H1 (cell line): ENCODE data around the gene GPR15. TPM values are rescaled to one million over a fixed set of nuclear protein-coding genes. Genes with fewer than 3 reads are reported as not detected.

Experiments used
- CTCF ChIA-PET: fragments of 300-600 bp; sonication (Branson Sonifier 250); formaldehyde crosslinking; loops from one replicate; lab custom pipeline; 2021; ENCODE audit not compliant: partially characterized antibody; lab: Charles Lee
- POLR2A ChIA-PET: fragments of 300-600 bp; sonication (Branson Sonifier 250); formaldehyde crosslinking; loops from one replicate; lab custom pipeline; 2021; ENCODE audit warnings: inconsistent platforms; ENCODE audit not compliant: partially characterized antibody; lab: Charles Lee
- DNase-seq, 2 experiments: peaks; one replicate each; pipeline versions ENCODE4 v3.0.0 to v3.0.0-alpha.2; 2010 to 2022; ENCODE audit warnings: low spot score in 2 of 2, low read depth in 1 of 2, mixed read lengths in 1 of 2
- FAIRE-seq: peaks from 2 replicates; lab custom pipeline; 2011; peaks lifted over from hg19 to GRCh38; lab: Jason Lieb, UNC
- H2AFZ ChIP-seq: 2 replicates; pipeline ENCODE4 v1.8.1; 2012; ENCODE audit warnings: low read length, inconsistent platforms
- H2AK5ac ChIP-seq: 2 replicates; pipeline ENCODE4 v1.6.1; 2013; ENCODE audit warnings: low read depth, low read length
- H2BK120ac ChIP-seq: replicated peaks from 2 replicates; pipeline ENCODE3; 2013; ENCODE audit warnings: low read depth, low read length, inconsistent platforms
- H2BK12ac ChIP-seq: 2 replicates; pipeline ENCODE4 v1.6.1; 2013; ENCODE audit warnings: low read depth, low read length
- H2BK15ac ChIP-seq: 2 replicates; pipeline ENCODE4 v1.6.1; 2013; ENCODE audit warnings: low read length
- H2BK20ac ChIP-seq: 2 replicates; pipeline ENCODE4 v1.6.1; 2013; ENCODE audit warnings: low read length
- H2BK5ac ChIP-seq: 2 replicates; pipeline ENCODE4 v1.6.1; 2013; ENCODE audit warnings: low read depth, low read length
- H3K14ac ChIP-seq: 2 replicates; pipeline ENCODE4 v1.6.1; 2013; ENCODE audit warnings: inconsistent platforms; ENCODE audit not compliant: insufficient read length
- H3K18ac ChIP-seq: 2 replicates; pipeline ENCODE4 v1.6.1; 2013; ENCODE audit warnings: low read length; ENCODE audit errors: extremely low read depth
- H3K23ac ChIP-seq: 2 replicates; pipeline ENCODE4 v1.6.1; 2013; ENCODE audit warnings: inconsistent platforms; ENCODE audit not compliant: insufficient read length
- H3K23me2 ChIP-seq: 2 replicates; pipeline ENCODE4 v1.6.1; 2013; ENCODE audit warnings: low read depth, low read length
- H3K27ac ChIP-seq: 2 replicates; pipeline ENCODE4 v1.6.1; 2011; ENCODE audit warnings: low read depth, low read length, inconsistent platforms
- H3K27me3 ChIP-seq, 4 experiments: replicated peaks in 1 of 4; 1 replicate in 1 of 4; 2 replicates in 3 of 4; pipeline versions ENCODE4 v1.6.1 to v1.8.1; 2011 to 2013; ENCODE audit warnings: low read length in 3 of 4, mild to moderate bottlenecking in 3 of 4, inconsistent platforms in 2 of 4, mixed read lengths in 2 of 4, moderate library complexity in 1 of 4; ENCODE audit not compliant: control insufficient read depth in 3 of 4, insufficient read depth in 3 of 4; ENCODE audit errors: extremely low read depth in 1 of 4
- H3K36me3 ChIP-seq, 4 experiments: 2 replicates each; pipeline versions ENCODE4 v1.6.1 to v1.8.1; 2011 to 2013; ENCODE audit warnings: mild to moderate bottlenecking in 4 of 4, low read length in 3 of 4, moderate library complexity in 2 of 4, control low read depth in 1 of 4, inconsistent platforms in 1 of 4; ENCODE audit not compliant: insufficient read depth in 4 of 4, control insufficient read depth in 2 of 4
- H3K4ac ChIP-seq: replicated peaks from 2 replicates; pipeline ENCODE3; 2013; ENCODE audit warnings: low read length, low read depth, mixed read lengths, inconsistent platforms; ENCODE audit not compliant: insufficient read length
- H3K4me1 ChIP-seq, 4 experiments: replicated peaks in 1 of 4; 1 replicate in 1 of 4; 2 replicates in 3 of 4; pipeline versions ENCODE4 v1.6.1 to v1.8.1; 2011 to 2013; ENCODE audit warnings: low read length in 3 of 4, inconsistent platforms in 2 of 4, mixed read lengths in 1 of 4; ENCODE audit not compliant: insufficient read depth in 4 of 4, control insufficient read depth in 3 of 4
- H3K4me2 ChIP-seq, 2 experiments: 2 replicates each; pipeline versions ENCODE4 v1.6.1 to v1.8.1; 2011 to 2013; ENCODE audit warnings: low read depth in 2 of 2, low read length in 2 of 2, control low read depth in 1 of 2, inconsistent platforms in 1 of 2, mild to moderate bottlenecking in 1 of 2; ENCODE audit not compliant: insufficient read depth in 1 of 2
- H3K4me3 ChIP-seq, 4 experiments: fragments of 200-600, 300-600 bp in 1 of 4; sonication (generic), shearing (Covaris generic), sonication (Bioruptor Twin) in 1 of 4; 2 replicates each; pipeline versions ENCODE4 v1.5.1 to v1.8.1; 2011 to 2016; ENCODE audit warnings: low read length in 4 of 4, low read depth in 3 of 4, control low read depth in 2 of 4, inconsistent platforms in 2 of 4, mild to moderate bottlenecking in 2 of 4, mixed read lengths in 1 of 4, moderate library complexity in 1 of 4; ENCODE audit not compliant: insufficient read depth in 2 of 4; ENCODE audit errors: extremely low read depth in 1 of 4
- H3K56ac ChIP-seq: replicated peaks from 2 replicates; pipeline ENCODE3; 2013; ENCODE audit warnings: low read depth, mild to moderate bottlenecking, mixed read lengths, low read length, inconsistent platforms; ENCODE audit not compliant: insufficient read length
- H3K79me1 ChIP-seq: 2 replicates; pipeline ENCODE4 v1.6.1; 2013; ENCODE audit warnings: low read depth, low read length, control low read depth
- H3K79me2 ChIP-seq, 2 experiments: 2 replicates each; pipeline versions ENCODE4 v1.6.1 to v1.8.1; 2012 to 2013; ENCODE audit warnings: low read length in 2 of 2, mild to moderate bottlenecking in 2 of 2, inconsistent platforms in 1 of 2; ENCODE audit not compliant: insufficient read depth in 2 of 2, control insufficient read depth in 1 of 2
- H3K9ac ChIP-seq, 4 experiments: replicated peaks in 1 of 4; 1 replicate in 1 of 4; 2 replicates in 3 of 4; pipeline versions ENCODE4 v1.6.1 to v1.8.1; 2011 to 2013; ENCODE audit warnings: low read depth in 3 of 4, low read length in 3 of 4, control low read depth in 2 of 4, mild to moderate bottlenecking in 2 of 4, moderate library complexity in 2 of 4, inconsistent platforms in 1 of 4; ENCODE audit errors: extremely low read depth in 1 of 4
- H3K9me3 ChIP-seq, 2 experiments: 2 replicates each; pipeline versions ENCODE4 v1.6.1 to v1.8.1; 2012 to 2013; ENCODE audit warnings: mild to moderate bottlenecking in 2 of 2, moderate library complexity in 2 of 2, control low read depth in 1 of 2, inconsistent platforms in 1 of 2, low read depth in 1 of 2, low read length in 1 of 2, mixed read lengths in 1 of 2; ENCODE audit not compliant: insufficient read depth in 2 of 2
- H4K20me1 ChIP-seq, 2 experiments: replicated peaks in 1 of 2; 2 replicates each; pipeline versions ENCODE3 to v1.8.1; 2011 to 2013; ENCODE audit warnings: inconsistent platforms in 2 of 2, low read length in 2 of 2, mild to moderate bottlenecking in 1 of 2; ENCODE audit not compliant: insufficient read depth in 2 of 2, control insufficient read depth in 1 of 2
- H4K5ac ChIP-seq: 2 replicates; pipeline ENCODE4 v1.6.1; 2013; ENCODE audit warnings: low read length, low read depth, mixed read lengths, inconsistent platforms; ENCODE audit not compliant: insufficient read length
- H4K8ac ChIP-seq: 2 replicates; pipeline ENCODE4 v1.8.0; 2013; ENCODE audit warnings: mild to moderate bottlenecking, moderate library complexity, low read length, inconsistent platforms; ENCODE audit not compliant: insufficient read depth; ENCODE audit errors: extremely low read depth
- H4K91ac ChIP-seq: replicated peaks from 2 replicates; pipeline ENCODE3; 2013; ENCODE audit warnings: low read length, mixed read lengths, inconsistent platforms; ENCODE audit not compliant: insufficient read length
- SUZ12 ChIP-seq: fragments of 200-600 bp; sonication (generic); IDR thresholded peaks from 2 replicates; pipeline ENCODE4 v1.6.1; 2012; ENCODE audit warnings: mild to moderate bottlenecking, inconsistent platforms, low read length, moderate library complexity, mixed read lengths
- WGBS, 2 experiments: shearing (Covaris generic) in 1 of 2; methylation state at CpG; one replicate each; pipeline versions ENCODE4 v1.1.6 to v1.1.7; 2013 to 2015; ENCODE audit warnings: low lambda C conversion rate in 2 of 2, mixed read lengths in 2 of 2, inconsistent platforms in 1 of 2, low coverage in 1 of 2, missing lambda C conversion rate in 1 of 2; ENCODE audit not compliant: insufficient replicate concordance in 2 of 2, insufficient coverage in 1 of 2, insufficient read length in 1 of 2; ENCODE audit errors: extremely low coverage in 1 of 2, missing lambda C conversion rate in 1 of 2; 5-methylcytosine and 5-hydroxymethylcytosine counted together
- polyA plus RNA-seq, 7 experiments: library from polyadenylated mRNA; depleted of rRNA in 3 of 7; stranded (reverse) in 5 of 7; unstranded in 2 of 7; fragments of >200 nt in 5 of 7; fragments of 200-250 nt in 2 of 7; gene quantifications; 1 replicate in 5 of 7; 2 replicates in 1 of 7; 4 replicates in 1 of 7; pipeline versions ENCODE4 v1.2.1 to v1.2.3, GENCODE V29; 2011 to 2013; ENCODE audit warnings: missing spikeins in 2 of 7, mixed read lengths in 2 of 7
- total RNA-seq: library from RNA; stranded (reverse); fragmentation: NEBNext Ultra II Directional; extraction: Animal tissue kit (Norgen Biotek cat#: 25700); gene quantifications from 2 replicates; pipeline ENCODE4 v1.2.1, GENCODE V29; 2021

GPR15 gene
- total and polyA plus RNA-seq, 2 of the 8 experiments (the other 6 are each of a cell fraction or from before 2014, with no cell fraction given), result not detected

DNA sequence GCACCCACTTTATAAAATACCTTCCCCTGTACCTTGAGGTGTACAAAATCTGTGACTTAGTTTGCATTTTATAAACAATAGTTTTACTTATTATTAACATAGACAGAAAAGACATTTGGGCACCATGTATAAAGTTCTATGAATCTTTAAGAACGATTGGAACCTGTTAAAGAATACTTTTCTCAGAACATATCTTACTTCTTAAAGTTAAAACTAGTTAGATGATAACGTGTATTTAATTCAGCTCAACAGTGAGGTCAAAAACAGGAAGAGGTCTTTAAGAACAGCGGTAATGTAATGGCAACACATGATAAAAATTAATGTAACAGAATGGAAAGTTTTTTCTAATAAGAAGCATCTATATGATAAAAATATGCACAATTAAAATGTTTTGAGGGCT lies 36.6 kb downstream of the GPR15 start:
- Histone ChIP-seq H3K36me3 (no peaks in the 10 kb centered on the region), H3K27me3 (no peaks in the 10 kb centered on the region), H4K8ac (no peak overlapping the region), H3K4me3 (no peak overlapping the region), H3K56ac (no peak overlapping the region), H2BK5ac (no peak overlapping the region), H2BK12ac (no peak overlapping the region), H4K5ac (no peak overlapping the region), H4K20me1 (no peaks in the 10 kb centered on the region), H4K91ac (no peak overlapping the region), H3K23me2 (no peaks in the 10 kb centered on the region), H2BK20ac (no peak overlapping the region), H2BK120ac (no peak overlapping the region), H3K18ac (no peak overlapping the region), H3K9me3 (no peaks in the 10 kb centered on the region), H3K4me2 (no peak overlapping the region), H3K23ac (no peak overlapping the region), H3K79me2 (no peaks in the 10 kb centered on the region), H3K27ac (no peak overlapping the region), H3K79me1 (no peaks in the 10 kb centered on the region), H2BK15ac (no peak overlapping the region), H2AFZ (no peak overlapping the region), H3K4me1 (no peaks in the 10 kb centered on the region), H2AK5ac (no peak overlapping the region), H3K4ac (no peak overlapping the region), H3K9ac (no peak overlapping the region), H3K14ac (no peak overlapping the region)
- CTCF ChIA-PET, result no interaction called here
- 94% methylated on average over 3 of the region's 3 CpGs; no CpG with 5 or more reads in 1 of the 2 experiments for WGBS, 2 experiments
- FAIRE-seq (no peak), DNase-seq (no peak)
- POLR2A ChIA-PET, result no interaction called here
- TF ChIP-seq SUZ12, result no peak
